ENCODE data around the gene RALA.

The RALA gene, protein sequence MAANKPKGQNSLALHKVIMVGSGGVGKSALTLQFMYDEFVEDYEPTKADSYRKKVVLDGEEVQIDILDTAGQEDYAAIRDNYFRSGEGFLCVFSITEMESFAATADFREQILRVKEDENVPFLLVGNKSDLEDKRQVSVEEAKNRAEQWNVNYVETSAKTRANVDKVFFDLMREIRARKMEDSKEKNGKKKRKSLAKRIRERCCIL

GRCh38 chr7:39623047-39623731, at the start of gene RALA:
Gene RALA (plus strand): TSS chr7:39623572. CDS start chr7:39686668, 63,096 bp downstream.
- peak; percentile 95 for DNase-seq

- DNase-seq = no peak
Observed at GRCh38 chr7:39574673-39575349, 48.6 kb upstream of the RALA start.

DNA sequence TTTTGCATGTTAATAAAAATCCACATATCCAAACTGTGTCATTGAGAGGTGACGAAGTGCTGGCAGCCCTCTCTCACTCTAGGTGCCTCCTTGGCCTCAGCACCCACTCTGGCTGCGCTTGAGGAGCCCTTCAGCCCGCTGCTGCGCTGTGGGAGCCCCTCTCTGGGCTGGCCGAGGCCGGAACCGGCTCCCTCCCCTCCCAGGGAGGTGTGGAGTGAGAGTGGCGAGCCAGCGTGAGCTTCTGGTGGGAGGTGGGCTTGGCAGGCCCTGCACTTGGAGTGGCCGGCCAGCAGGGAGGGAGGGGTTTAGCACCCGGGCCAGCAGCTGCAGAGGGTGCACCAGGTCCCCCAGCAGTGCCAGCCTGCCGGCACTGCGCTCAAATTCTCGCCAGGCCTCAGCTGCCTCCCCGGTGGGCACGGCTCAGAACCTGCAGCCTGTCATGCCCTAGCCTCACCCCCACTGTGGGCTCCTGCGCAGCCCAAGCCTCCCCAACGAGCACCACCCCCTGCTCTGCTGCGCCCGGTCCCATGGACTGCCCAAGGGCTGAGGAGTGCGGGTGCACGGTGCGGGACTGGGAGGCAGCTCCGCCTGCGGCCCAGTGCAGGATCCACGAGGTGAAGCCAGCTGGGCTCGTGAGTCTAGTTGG, 46.0 kb upstream of the RALA start:
- no peak for DNase-seq

GRCh38 chr7:39580149-39580874, 43.1 kb upstream of the RALA start:
- peak; percentile 94 for DNase-seq

DNA sequence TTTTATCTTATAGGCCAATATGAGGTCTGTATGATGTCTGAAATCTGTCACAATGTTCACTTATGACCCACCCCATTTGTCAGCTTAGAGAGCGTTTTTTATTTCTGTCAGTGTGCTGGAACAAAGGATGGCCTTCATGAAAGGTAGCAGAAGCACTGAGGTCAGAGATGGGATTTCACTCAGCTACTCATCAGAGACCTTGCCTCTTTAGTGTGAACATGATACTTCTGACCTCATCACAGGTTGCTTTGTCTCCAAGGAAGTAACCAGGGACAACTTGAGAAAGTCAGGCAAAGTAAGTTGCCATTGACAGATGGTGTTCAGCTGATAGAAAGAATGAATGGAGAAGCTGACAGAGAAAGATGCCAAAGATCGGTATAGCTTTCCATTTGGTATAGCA, 40.8 kb upstream of the RALA start:
- DNase-seq = no peak

DNA sequence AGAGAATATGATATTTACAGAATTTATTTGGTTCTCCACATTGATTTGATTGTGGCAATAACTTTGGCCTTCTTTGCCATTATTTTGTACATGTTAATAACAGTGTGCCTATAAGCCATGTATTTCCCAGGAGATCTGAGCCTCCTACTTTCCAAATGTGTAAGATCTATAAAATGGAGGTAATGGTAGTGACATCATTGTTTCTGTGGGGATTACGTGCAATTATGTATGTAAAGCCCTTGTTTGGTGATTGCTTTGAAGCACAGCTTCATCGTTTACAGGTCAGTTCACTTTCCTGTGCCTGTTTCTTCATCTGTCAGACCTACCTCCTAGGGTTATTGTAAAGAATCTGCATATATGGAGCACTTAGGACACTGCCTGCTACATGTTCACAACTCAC, 39.8 kb upstream of the RALA start:
- no peak for DNase-seq

DNA sequence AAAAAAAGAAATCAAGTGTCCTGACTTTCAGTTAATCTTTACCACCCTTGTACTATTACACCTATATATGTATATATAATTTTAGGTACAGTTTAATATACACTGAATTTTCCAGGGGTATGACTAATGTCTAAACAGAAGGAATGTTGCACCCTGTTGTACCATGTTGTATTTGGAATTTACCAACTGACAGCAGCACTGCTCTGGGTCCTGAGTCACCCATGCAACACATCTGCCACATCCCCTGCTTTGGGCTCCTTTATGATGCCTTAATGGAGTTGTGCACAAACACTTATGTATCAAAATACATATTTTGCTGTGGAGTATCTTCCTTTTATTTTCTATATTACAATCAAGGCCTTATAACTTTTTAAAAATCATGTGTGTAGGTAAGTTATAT, 36.0 kb upstream of the RALA start:
- DNase-seq = peak; percentile 28

- DNase-seq = peak; percentile 41
Observed at GRCh38 chr7:39588416-39588815, 35.0 kb upstream of the RALA start.

DNA sequence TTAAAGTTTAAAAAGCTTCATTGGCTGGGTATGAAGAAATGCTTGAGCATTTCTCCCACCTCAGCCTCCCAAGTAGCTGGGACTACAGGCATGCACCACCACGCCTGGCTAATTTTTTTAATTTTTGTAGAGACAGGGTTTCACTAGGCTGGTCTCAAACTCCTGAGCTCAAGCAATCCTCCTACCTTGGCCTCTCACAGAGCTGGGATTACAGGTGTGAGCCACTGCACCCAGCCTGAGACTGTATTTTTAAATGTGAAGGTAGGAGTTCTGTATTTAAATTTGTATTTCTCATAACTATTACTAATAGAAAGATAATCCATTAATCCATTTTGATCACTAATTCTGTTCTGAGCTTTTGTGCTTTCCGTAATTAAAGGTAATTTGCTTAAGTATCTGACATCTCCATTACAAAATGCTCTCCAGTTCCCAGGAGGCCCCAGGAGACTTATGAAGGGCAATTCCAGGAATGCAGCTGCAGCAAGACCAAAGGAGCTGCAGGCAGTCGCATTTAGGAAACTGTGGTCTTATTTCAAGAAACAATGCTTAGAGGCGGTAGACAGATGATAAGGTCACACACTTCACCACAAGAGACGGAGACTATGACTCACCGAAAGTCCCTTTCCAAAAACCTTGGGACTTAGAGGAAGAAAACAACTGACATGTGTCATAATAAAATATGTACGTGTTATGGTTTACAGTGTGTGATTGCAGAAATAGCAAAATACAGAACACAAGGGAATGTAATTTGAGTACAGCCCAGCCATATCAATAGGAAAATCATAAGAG, 33.9 kb upstream of the RALA start:
- peak; percentile 97 for DNase-seq

GRCh38 chr7:39592586-39592985, 30.8 kb upstream of the RALA start:
- peak; percentile 82 for DNase-seq

DNA sequence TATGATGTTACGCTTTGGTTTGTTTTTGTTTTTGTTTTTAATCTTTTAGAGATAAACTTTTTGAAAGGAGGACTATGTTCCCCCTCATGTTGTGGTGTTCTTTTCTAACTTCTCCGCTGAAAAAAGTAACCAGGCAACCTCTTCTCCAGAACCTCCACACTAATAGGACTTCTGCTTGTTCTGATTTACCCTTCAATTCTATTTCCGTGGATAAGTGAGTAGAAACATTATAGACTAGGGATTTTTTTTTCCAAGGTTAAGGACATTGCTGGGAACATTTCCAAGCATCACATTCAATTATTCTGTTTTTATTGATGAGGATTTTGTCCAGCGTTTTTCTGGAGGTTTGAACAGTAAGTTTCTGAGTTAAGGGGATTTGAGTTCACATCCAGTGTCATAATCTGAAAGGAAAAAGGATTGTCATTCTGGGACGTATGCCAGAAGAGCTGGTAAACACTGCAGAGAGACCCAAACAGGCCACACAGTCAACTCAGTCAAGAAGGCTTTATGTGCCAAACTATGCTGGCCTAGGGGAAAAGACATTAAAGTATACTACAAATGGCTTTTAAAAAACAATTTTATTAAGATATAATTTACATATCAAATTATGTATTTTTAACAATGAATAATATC, 28.3 kb upstream of the RALA start:
- DNase-seq = no peak

- no peak for DNase-seq
Observed at GRCh38 chr7:39602351-39602750, 21.0 kb upstream of the RALA start.

- no peak for DNase-seq
Observed at GRCh38 chr7:39603924-39604323, 19.4 kb upstream of the RALA start.

- DNase-seq = no peak
Observed at GRCh38 chr7:39605087-39605486, 18.3 kb upstream of the RALA start.

DNA sequence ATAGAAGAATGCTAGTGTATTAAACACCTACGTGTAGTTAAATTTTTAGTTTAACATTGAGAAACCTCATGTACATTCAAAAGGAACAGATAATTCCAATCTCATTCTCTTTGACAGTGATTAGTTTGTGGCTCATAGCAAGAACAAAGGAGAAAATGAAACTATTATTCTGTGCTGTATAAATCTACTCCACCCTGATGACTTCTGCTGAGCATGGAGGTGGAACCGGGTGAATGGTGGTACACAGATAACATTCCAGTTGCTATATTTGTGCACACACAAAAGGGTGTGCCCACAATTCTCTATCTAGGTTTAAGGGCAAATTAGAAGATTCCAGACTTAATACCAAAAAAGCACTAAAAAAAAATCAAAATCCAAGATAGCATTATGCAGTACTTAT, 17.0 kb upstream of the RALA start:
- DNase-seq = peak; percentile 32

GRCh38 chr7:39606941-39607340, 16.4 kb upstream of the RALA start:
- no peak for DNase-seq

GRCh38 chr7:39607865-39608264, 15.5 kb upstream of the RALA start:
- DNase-seq = no peak

- DNase-seq = no peak
Observed at GRCh38 chr7:39608278-39608677, 15.1 kb upstream of the RALA start.

GRCh38 chr7:39609113-39609934, 14.0 kb upstream of the RALA start:
- peak; percentile 79 for DNase-seq

- no peak for DNase-seq
Observed at GRCh38 chr7:39609935-39610263, 13.5 kb upstream of the RALA start.

GRCh38 chr7:39613577-39613976, 9.8 kb upstream of the RALA start:
- no peak for DNase-seq
